GM12891 (cell line): Measurements from ENCODE around the gene POLG.

Experiments used
- DNase-seq: peaks from one replicate; pipeline ENCODE4 v3.0.0; 2011; ENCODE audit warnings: low spot score; ENCODE audit not compliant: insufficient read length
- FAIRE-seq: peaks from 2 replicates; lab custom pipeline; 2011; peaks lifted over from hg19 to GRCh38; lab: Jason Lieb, UNC
- PAX5 ChIP-seq: IDR thresholded peaks from 2 replicates; pipeline ENCODE4 v1.6.1; 2011; ENCODE audit warnings: low read length, moderate library complexity, mild to moderate bottlenecking; ENCODE audit not compliant: insufficient read depth, severe bottlenecking
- POLR2A ChIP-seq: IDR thresholded peaks from 2 replicates; pipeline ENCODE4 v1.6.1; 2011; ENCODE audit warnings: low read depth, low read length, control low read depth
- POLR2AphosphoS5 ChIP-seq: IDR thresholded peaks from 2 replicates; pipeline ENCODE4 v1.6.1; 2011; ENCODE audit warnings: low read depth, low read length, control low read depth
- POU2F2 ChIP-seq: IDR thresholded peaks from 2 replicates; pipeline ENCODE4 v1.6.1; 2011; ENCODE audit warnings: low read depth, mild to moderate bottlenecking, control low read depth, low read length, moderate library complexity
- SPI1 ChIP-seq: IDR thresholded peaks from 2 replicates; pipeline ENCODE4 v1.6.1; 2011; ENCODE audit warnings: low read depth, low read length, control low read depth
- TAF1 ChIP-seq: IDR thresholded peaks from 2 replicates; pipeline ENCODE4 v1.6.1; 2011; ENCODE audit warnings: low read depth, low read length, control low read depth

POLG gene

GRCh38 chr15:89333011-89333860 lies 1.4 kb downstream of the POLG start:
- FAIRE-seq (no peak), DNase-seq (no peak)
- TF ChIP-seq PAX5 (no peak), POLR2AphosphoS5 (no peak), POLR2A (no peak), POU2F2 (no peak), TAF1 (no peak), SPI1 (no peak)

DNA sequence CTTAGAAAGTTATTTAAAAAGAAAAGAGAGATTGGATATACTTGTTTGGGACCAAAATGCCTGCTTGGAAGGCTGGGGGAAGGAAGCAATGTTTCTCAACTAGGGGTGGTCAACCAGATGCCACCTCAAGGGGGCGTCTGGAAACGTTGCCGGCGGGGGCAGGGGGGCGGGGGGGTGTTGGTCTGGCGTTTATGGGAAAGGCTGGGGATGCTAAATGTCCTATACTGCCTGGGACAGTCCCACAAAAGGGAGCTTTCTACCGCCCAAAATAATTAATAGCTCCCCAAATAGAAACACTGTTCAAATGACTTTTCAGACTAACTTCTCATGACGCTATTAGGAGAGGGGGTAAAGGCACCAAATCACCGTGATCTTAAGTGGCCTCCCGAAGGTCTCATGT lies 2.2 kb downstream of the POLG start:
- FAIRE-seq (no peak), DNase-seq (no peak)
- TF ChIP-seq POLR2A (no peak), POLR2AphosphoS5 (no peak; the same call in 1 of the 2 replicates), SPI1 (no peak), PAX5 (no peak), POU2F2 (no peak), TAF1 (no peak)

- FAIRE-seq (no peak), DNase-seq (no peak)
- TF ChIP-seq SPI1 (no peak), POU2F2 (no peak), POLR2A (no peak), PAX5 (no peak), TAF1 (no peak), POLR2AphosphoS5 (no peak)
Observed at GRCh38 chr15:89330881-89331595, 3.6 kb downstream of the POLG start.

GRCh38 chr15:89330119-89330518 lies 4.5 kb downstream of the POLG start:
- FAIRE-seq, result peak; percentile 9
- TF ChIP-seq SPI1 (no peak), POU2F2 (no peak), POLR2AphosphoS5 (no peak)
- DNase-seq, result no peak

- TF ChIP-seq SPI1, result 0 out of 2 replicates have a peak, but pooled peaks have one; percentile 3
- TF ChIP-seq POU2F2, result no peak
- FAIRE-seq, result no peak
- DNase-seq, result no peak
Observed at GRCh38 chr15:89329329-89330084, 5.1 kb downstream of the POLG start.

DNA sequence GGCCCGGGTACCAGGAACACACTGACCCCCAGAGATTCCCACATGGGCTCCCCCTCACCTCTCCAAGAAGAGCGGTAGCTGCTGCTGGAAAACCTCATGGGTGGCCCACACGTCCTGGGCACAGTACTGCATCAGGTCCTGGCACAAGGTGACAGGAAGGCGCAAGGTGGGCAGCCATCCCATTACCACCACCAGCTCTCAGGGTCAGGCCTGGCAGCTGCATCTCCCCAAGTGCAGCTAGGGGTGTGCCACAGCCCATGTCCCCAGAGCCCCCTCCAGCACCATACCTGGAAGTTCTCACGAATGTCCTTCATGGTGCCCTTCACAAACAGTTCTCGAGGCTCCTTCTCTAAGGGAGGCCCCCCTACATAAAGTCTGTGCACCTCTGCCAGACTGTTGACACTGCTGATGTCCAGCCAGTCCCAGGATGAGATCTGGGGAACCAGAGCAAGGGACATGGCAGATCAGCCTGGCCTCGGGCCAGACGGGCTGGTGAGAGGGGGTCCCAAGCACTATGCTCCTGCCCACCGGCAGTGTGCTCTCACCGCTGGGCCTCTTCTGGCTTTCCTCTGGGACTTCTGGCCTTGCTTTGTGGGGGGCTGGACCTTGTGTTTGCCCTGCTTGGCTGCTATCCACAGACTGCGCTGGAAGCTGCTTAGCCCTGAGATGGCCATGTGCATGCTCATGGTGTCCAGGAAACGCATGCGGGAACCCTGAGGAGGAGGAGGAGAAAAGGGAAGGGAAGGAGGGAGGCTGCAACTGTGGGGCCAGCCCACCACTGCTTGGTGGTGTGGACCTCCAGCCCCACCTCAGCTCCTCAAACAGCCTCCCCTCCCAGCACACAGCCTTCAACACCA lies 6.0 kb downstream of the POLG start:
- DNase-seq (no peak), FAIRE-seq (no peak)
- TF ChIP-seq POLR2AphosphoS5 (no peak; the same call in 1 of the 2 replicates), POLR2A (no peak), TAF1 (no peak), SPI1 (no peak), POU2F2 (no peak), PAX5 (no peak)

GRCh38 chr15:89327113-89327512 lies 7.5 kb downstream of the POLG start:
- FAIRE-seq (no peak), DNase-seq (no peak)
- TF ChIP-seq TAF1, result no peak
- TF ChIP-seq POLR2AphosphoS5, result no peak
- no peak for TF ChIP-seq SPI1
- TF ChIP-seq POLR2A, result no peak
- no peak for TF ChIP-seq POU2F2
- no peak for TF ChIP-seq PAX5

- TF ChIP-seq TAF1 (no peak), POU2F2 (no peak), PAX5 (no peak), POLR2AphosphoS5 (no peak), POLR2A (no peak), SPI1 (no peak)
- FAIRE-seq (no peak), DNase-seq (no peak)
Observed at GRCh38 chr15:89326316-89326715, 8.3 kb downstream of the POLG start.
